Testis (tissue), 3 donors: ENCODE data around the gene OR52A5. TPM values are rescaled to one million over a fixed set of nuclear protein-coding genes. Genes with fewer than 3 reads are reported as not detected.

Experiments
- polyA plus RNA-seq: library from polyadenylated mRNA; stranded (reverse); fragments of 350-450 nt; fragmentation: Illumina TruSeq; extraction: RNeasy Lipid Tissue Mini Kit (QIAGEN cat#74804); gene quantifications from one replicate; pipeline ENCODE4 v1.2.3, GENCODE V29; 2014; ENCODE audit warnings: low read depth, low replicate concordance; ENCODE audit not compliant: insufficient read depth
- total RNA-seq, 2 donors: library from RNA; depleted of rRNA; stranded (reverse); fragments of >200 nt; gene quantifications; one replicate each; pipeline ENCODE4 v1.2.3, GENCODE V29; 2016

OR52A5 gene
- total and polyA plus RNA-seq, 3 donors from 2014 or later, result 0.37 to 0.55 TPM; not detected in 1

Other genes starting within 250 kb of the OR52A5 start
- gene OR51A7, start 234.6 kb downstream of the OR52A5 start, total RNA-seq, result under 1 TPM; 0.24 to 0.62 TPM
- gene OR51A7, start 234.6 kb downstream of the OR52A5 start, polyA plus RNA-seq, result not detected
- gene OR51G2, start 219.0 kb downstream of the OR52A5 start, total RNA-seq, result not detected
- gene OR51G2, start 219.0 kb downstream of the OR52A5 start, polyA plus RNA-seq, result not detected
- not detected for gene OR51G1, start 214.0 kb downstream of the OR52A5 start, total RNA-seq
- gene OR51G1, start 214.0 kb downstream of the OR52A5 start, polyA plus RNA-seq, result not detected
- gene OR51A4, start 190.8 kb downstream of the OR52A5 start, total RNA-seq, result not detected
- gene OR51A4, start 190.8 kb downstream of the OR52A5 start, polyA plus RNA-seq, result not detected
- not detected for gene OR51A2, start 182.6 kb downstream of the OR52A5 start, total RNA-seq
- gene OR51A2, start 182.6 kb downstream of the OR52A5 start, polyA plus RNA-seq, result not detected
- not detected for gene OR51L1, start 143.5 kb downstream of the OR52A5 start, total RNA-seq
- not detected for gene OR51L1, start 143.5 kb downstream of the OR52A5 start, polyA plus RNA-seq
- not detected for gene OR52J3, start 91.8 kb downstream of the OR52A5 start, total RNA-seq
- not detected for gene OR52J3, start 91.8 kb downstream of the OR52A5 start, polyA plus RNA-seq
- under 1 TPM in 1 of 2 donors, not detected in 1; 0.37 TPM for gene OR52E2, start 78.7 kb downstream of the OR52A5 start, total RNA-seq
- not detected for gene OR52E2, start 78.7 kb downstream of the OR52A5 start, polyA plus RNA-seq
- not detected for gene OR52E1, start 68.8 kb downstream of the OR52A5 start, total RNA-seq
- not detected for gene OR52E1, start 68.8 kb downstream of the OR52A5 start, polyA plus RNA-seq
- under 1 TPM; 0.19 to 0.47 TPM for gene OR52A1, start 16.4 kb upstream of the OR52A5 start, total RNA-seq
- not detected for gene OR52A1, start 16.4 kb upstream of the OR52A5 start, polyA plus RNA-seq
- not detected for gene OR51V1, start 62.3 kb upstream of the OR52A5 start, total RNA-seq
- not detected for gene OR51V1, start 62.3 kb upstream of the OR52A5 start, polyA plus RNA-seq
- 10 to 100 TPM in 1 of 2 donors, not detected in 1; 11.8 TPM for gene HBB, start 88.7 kb upstream of the OR52A5 start, total RNA-seq
- gene HBB, start 88.7 kb upstream of the OR52A5 start, polyA plus RNA-seq, result 55.6 TPM
- gene HBD, start 96.1 kb upstream of the OR52A5 start, total RNA-seq, result not detected
- not detected for gene HBD, start 96.1 kb upstream of the OR52A5 start, polyA plus RNA-seq
- not detected for gene HBG1, start 111.5 kb upstream of the OR52A5 start, total RNA-seq
- gene HBG1, start 111.5 kb upstream of the OR52A5 start, polyA plus RNA-seq, result not detected
- not detected for gene HBG2, start 116.4 kb upstream of the OR52A5 start, total RNA-seq
- not detected for gene HBG2, start 116.4 kb upstream of the OR52A5 start, polyA plus RNA-seq
- under 1 TPM in 1 of 2 donors, not detected in 1; 0.87 TPM for gene HBE1, start 131.6 kb upstream of the OR52A5 start, total RNA-seq
- not detected for gene HBE1, start 131.6 kb upstream of the OR52A5 start, polyA plus RNA-seq
- under 1 TPM in 1 of 2 donors, not detected in 1; 0.74 TPM for gene OR51B4, start 163.6 kb upstream of the OR52A5 start, total RNA-seq
- gene OR51B4, start 163.6 kb upstream of the OR52A5 start, polyA plus RNA-seq, result not detected
- gene OR51B2, start 185.9 kb upstream of the OR52A5 start, total RNA-seq, result under 1 TPM in 1 of 2 donors, not detected in 1; 0.74 TPM
- gene OR51B2, start 185.9 kb upstream of the OR52A5 start, polyA plus RNA-seq, result not detected
- gene OR51B5, start 205.2 kb upstream of the OR52A5 start, total RNA-seq, result 1 to 10 TPM; 1.3 to 2.7 TPM
- 0.78 TPM for gene OR51B5, start 205.2 kb upstream of the OR52A5 start, polyA plus RNA-seq
- gene OR51B6, start 213.2 kb upstream of the OR52A5 start, total RNA-seq, result not detected
- not detected for gene OR51B6, start 213.2 kb upstream of the OR52A5 start, polyA plus RNA-seq
- not detected for gene OR51M1, start 245.5 kb upstream of the OR52A5 start, total RNA-seq
- gene OR51M1, start 245.5 kb upstream of the OR52A5 start, polyA plus RNA-seq, result not detected